Activated CD8-positive, alpha-beta T cell treated with anti-CD3 and anti-CD28 coated beads for 36 hours (primary cell): ENCODE results near the gene EFEMP1. TPM values are rescaled to one million over a fixed set of nuclear protein-coding genes. Genes with fewer than 3 reads are reported as not detected.

Source experiments
- ATAC-seq: fragments of 200-7000 bp; cut with Tn5 transposase; one replicate; pipeline ENCODE4 v1.10.0; 2021; ENCODE audit warnings: mild to moderate bottlenecking, moderate library complexity
- CTCF ChIA-PET: fragments of 350-600 bp; sonication (Branson Sonifier 250); formaldehyde crosslinking; loops from one replicate; lab custom pipeline; 2021; ENCODE audit warnings: antibody characterized with exemption; lab: Charles Lee
- POLR2A ChIA-PET: fragments of 350-600 bp; sonication (Branson Sonifier 250); formaldehyde crosslinking; loops from one replicate; lab custom pipeline; 2021; ENCODE audit warnings: antibody characterized with exemption; lab: Charles Lee
- DNase-seq: peaks from one replicate; pipeline ENCODE4 v3.0.0-alpha.2; 2020
- H3K27ac Mint-ChIP-seq: one replicate; pipeline ENCODE4 v1.8.0; 2021; ENCODE audit warnings: mild to moderate bottlenecking, mixed read lengths
- H3K27me3 Mint-ChIP-seq: one replicate; pipeline ENCODE4 v1.8.0; 2021; ENCODE audit warnings: mixed read lengths
- H3K36me3 Mint-ChIP-seq: one replicate; pipeline ENCODE4 v1.8.0; 2021; ENCODE audit warnings: low read depth, mixed read lengths
- H3K4me1 Mint-ChIP-seq: one replicate; pipeline ENCODE4 v1.8.0; 2021; ENCODE audit warnings: low read depth, mixed read lengths
- H3K4me3 Mint-ChIP-seq: one replicate; pipeline ENCODE4 v1.8.0; 2021; ENCODE audit warnings: mild to moderate bottlenecking, moderate library complexity, mixed read lengths
- H3K9me3 Mint-ChIP-seq: one replicate; pipeline ENCODE4 v1.8.0; 2021; ENCODE audit warnings: mixed read lengths
- CTCF ChIP-seq: fragments of 200-600 bp; IDR thresholded peaks from one replicate; pipeline ENCODE4 v1.8.0; 2022; ENCODE audit warnings: antibody characterized with exemption, mild to moderate bottlenecking
- intact Hi-C: fragments of 100-400 bp; cut with micrococcal nuclease; formaldehyde crosslinking; loops from one replicate; pipeline ENCODE4 v1.10.0; 2022
- total RNA-seq, 2 experiments: library from RNA; stranded (reverse); gene quantifications; one replicate each; pipeline ENCODE4 v1.2.3, GENCODE V29; 2021

EFEMP1 gene
- total RNA-seq, 2 experiments from 2014 or later: not detected

- no peak for TF ChIP-seq CTCF
- peaks cover 17% of the 10 kb centered on the region for H3K27me3 Mint-ChIP-seq
- no peak overlapping the region for H3K4me3 Mint-ChIP-seq
- no peak overlapping the region for H3K27ac Mint-ChIP-seq
- H3K4me1 Mint-ChIP-seq: peaks cover under 1% of the 10 kb centered on the region
- intact Hi-C loops: no loop called here
- ChIA-PET POLR2A (no interaction called here), CTCF (no interaction called here)
- no peaks in the 10 kb centered on the region for H3K36me3 Mint-ChIP-seq
- no peaks in the 10 kb centered on the region for H3K9me3 Mint-ChIP-seq
- no peak for DNase-seq
- no peak for ATAC-seq
These were observed 5.7 kb downstream of the EFEMP1 start for GRCh38 chr2:55917713-55918390.

GRCh38 chr2:55917117-55917516, 6.5 kb downstream of the EFEMP1 start:
- no peak overlapping the region for H3K27ac Mint-ChIP-seq
- intact Hi-C loops: no loop called here
- ChIA-PET CTCF (no interaction called here), POLR2A (no interaction called here)
- H3K4me1 Mint-ChIP-seq: no peaks in the 10 kb centered on the region
- peaks cover 11% of the 10 kb centered on the region for H3K27me3 Mint-ChIP-seq
- no peak for TF ChIP-seq CTCF
- no peak overlapping the region for H3K4me3 Mint-ChIP-seq
- no peak for DNase-seq
- ATAC-seq: no peak
- no peaks in the 10 kb centered on the region for H3K36me3 Mint-ChIP-seq
- H3K9me3 Mint-ChIP-seq: no peaks in the 10 kb centered on the region

GRCh38 chr2:55916473-55917049, 7.0 kb downstream of the EFEMP1 start:
- peaks cover 7% of the 10 kb centered on the region for H3K27me3 Mint-ChIP-seq

GRCh38 chr2:55914786-55915185, 8.8 kb downstream of the EFEMP1 start:
- H3K27ac Mint-ChIP-seq: no peak overlapping the region
- no peak overlapping the region for H3K4me3 Mint-ChIP-seq
- intact Hi-C loops: no loop called here
- no peaks in the 10 kb centered on the region for H3K36me3 Mint-ChIP-seq
- ChIA-PET CTCF (no interaction called here), POLR2A (no interaction called here)
- no peaks in the 10 kb centered on the region for H3K4me1 Mint-ChIP-seq
- no peaks in the 10 kb centered on the region for H3K27me3 Mint-ChIP-seq
- no peak for DNase-seq
- no peak for ATAC-seq
- no peak for TF ChIP-seq CTCF
- H3K9me3 Mint-ChIP-seq: no peaks in the 10 kb centered on the region

More at GRCh38 chr2:55916473-55917049, 7.0 kb downstream of the EFEMP1 start:
- ChIA-PET CTCF (interaction anchor here (0.6 kb wide), 1 partner anchor 134 kb away, joined by 3 read pairs; no protein-coding TSS in a partner anchor), POLR2A (no interaction called here)
- TF ChIP-seq CTCF: no peak
- no peaks in the 10 kb centered on the region for H3K9me3 Mint-ChIP-seq
- intact Hi-C loops: no loop called here
- H3K4me3 Mint-ChIP-seq: no peak overlapping the region
- ATAC-seq: no peak
- DNase-seq: no peak
- no peaks in the 10 kb centered on the region for H3K4me1 Mint-ChIP-seq
- no peaks in the 10 kb centered on the region for H3K36me3 Mint-ChIP-seq
- no peak overlapping the region for H3K27ac Mint-ChIP-seq

GRCh38 chr2:55912926-55913325, 10.7 kb downstream of the EFEMP1 start:
- Mint-ChIP-seq H3K4me3 (no peak overlapping the region), H3K27me3 (no peaks in the 10 kb centered on the region), H3K4me1 (no peaks in the 10 kb centered on the region), H3K36me3 (no peaks in the 10 kb centered on the region), H3K9me3 (no peaks in the 10 kb centered on the region), H3K27ac (no peak overlapping the region)
- no peak for TF ChIP-seq CTCF
- ChIA-PET POLR2A (no interaction called here), CTCF (interaction anchor here (0.7 kb wide), 1 partner anchor 194 kb away, joined by 3 read pairs; no protein-coding TSS in a partner anchor)
- ATAC-seq (no peak), DNase-seq (no peak)
- intact Hi-C loops: no loop called here
